Germinal center (tissue), 1 donor: ENCODE measurements around the gene VSTM4.

Source experiments
- DNase-seq: peaks from one replicate; pipeline ENCODE4 v3.0.0; 2012; ENCODE audit warnings: mixed read lengths, low spot score

Gene VSTM4, protein sequence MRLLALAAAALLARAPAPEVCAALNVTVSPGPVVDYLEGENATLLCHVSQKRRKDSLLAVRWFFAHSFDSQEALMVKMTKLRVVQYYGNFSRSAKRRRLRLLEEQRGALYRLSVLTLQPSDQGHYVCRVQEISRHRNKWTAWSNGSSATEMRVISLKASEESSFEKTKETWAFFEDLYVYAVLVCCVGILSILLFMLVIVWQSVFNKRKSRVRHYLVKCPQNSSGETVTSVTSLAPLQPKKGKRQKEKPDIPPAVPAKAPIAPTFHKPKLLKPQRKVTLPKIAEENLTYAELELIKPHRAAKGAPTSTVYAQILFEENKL

GRCh38 chr10:49115015-49115795 lies at the start of gene VSTM4:
VSTM4 (minus strand) TSS chr10:49115522; CDS start chr10:49115485, 37 bp downstream.
- peak; percentile 28 for DNase-seq

DNA sequence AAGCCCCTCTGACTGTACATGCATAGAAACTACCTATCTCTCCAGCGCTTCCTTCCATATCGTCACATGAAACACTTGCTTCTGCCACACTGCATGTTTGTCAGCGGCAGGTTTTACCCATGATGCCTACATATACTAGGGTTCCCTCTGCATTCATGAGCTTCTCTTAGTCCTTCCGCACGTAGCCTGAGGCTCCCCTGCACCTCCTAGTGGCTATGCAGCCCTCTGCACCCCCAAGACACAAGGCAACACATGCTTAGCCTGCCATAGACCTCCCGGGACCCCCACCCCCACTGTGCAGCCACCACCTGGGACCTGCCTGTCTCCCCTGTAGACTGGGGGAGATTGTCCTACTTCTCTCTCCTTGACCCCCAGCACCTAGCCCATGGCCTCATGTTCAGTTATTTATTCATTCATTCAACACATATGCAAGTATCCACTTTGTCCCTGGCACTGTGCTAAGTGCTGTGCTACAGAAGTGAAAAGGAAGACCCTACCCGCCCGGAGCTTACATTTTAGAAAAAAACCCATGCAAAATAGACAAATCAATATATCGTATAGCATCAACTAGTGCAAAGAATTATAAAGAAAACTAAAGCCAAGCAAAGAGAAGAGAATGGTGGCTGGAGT lies 49.4 kb upstream of the VSTM4 start:
- DNase-seq, result peak; percentile 62

- no peak for DNase-seq
Observed at GRCh38 chr10:49163741-49164140, 48.4 kb upstream of the VSTM4 start.

GRCh38 chr10:49162761-49163310 lies 47.5 kb upstream of the VSTM4 start:
- DNase-seq, result no peak

DNA sequence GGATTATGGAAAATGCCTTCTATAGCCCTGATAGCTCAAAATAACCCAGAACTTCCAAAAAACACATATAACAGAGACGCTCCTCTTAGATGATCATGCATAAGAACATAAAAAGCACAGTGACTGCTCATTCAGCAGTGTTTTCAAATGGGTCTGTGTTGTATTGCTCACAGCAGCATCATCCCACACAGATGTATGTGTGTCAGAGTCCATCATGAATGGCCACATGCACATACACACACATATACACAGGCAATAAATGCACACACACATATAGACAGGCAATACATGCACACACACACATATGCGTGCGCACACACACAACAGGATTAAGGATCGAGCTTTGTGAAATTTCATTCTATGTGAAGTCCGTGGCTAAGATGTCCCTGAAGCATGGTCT lies 46.7 kb upstream of the VSTM4 start:
- no peak for DNase-seq

DNA sequence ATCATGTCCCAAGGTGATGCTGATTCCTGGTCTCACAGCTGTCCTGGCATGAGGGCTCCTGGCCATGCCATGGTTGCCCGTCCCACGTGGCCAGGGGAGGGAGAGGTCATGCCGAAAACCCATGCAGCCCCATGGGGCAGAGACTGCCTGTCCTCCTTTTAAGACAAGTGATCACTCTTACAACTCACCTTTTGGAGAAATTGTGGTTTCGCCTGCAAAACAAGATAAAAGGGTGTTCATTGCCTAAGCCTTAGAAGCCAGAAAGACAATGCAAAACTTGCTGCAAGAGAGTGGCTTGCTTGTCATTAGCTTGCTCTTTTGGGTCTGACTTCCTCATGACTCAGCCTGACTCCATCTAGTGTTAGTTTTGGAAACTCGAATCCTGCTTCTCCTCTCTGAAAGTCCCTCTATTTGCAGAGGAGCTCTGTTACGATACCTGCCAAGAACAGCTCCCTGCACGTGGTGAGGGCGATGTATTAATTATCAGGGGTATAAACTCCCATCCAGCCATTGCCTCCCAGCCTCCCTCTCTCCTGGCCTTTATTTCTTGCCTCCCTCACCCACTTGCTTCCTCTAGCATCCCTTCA lies 46.2 kb upstream of the VSTM4 start:
- DNase-seq, result no peak

GRCh38 chr10:49160814-49161213 lies 45.5 kb upstream of the VSTM4 start:
- no peak for DNase-seq

GRCh38 chr10:49160110-49160509 lies 44.8 kb upstream of the VSTM4 start:
- DNase-seq, result no peak

- DNase-seq, result no peak
Observed at GRCh38 chr10:49158915-49159314, 43.6 kb upstream of the VSTM4 start.

GRCh38 chr10:49158404-49158803 lies 43.1 kb upstream of the VSTM4 start:
- no peak for DNase-seq

DNA sequence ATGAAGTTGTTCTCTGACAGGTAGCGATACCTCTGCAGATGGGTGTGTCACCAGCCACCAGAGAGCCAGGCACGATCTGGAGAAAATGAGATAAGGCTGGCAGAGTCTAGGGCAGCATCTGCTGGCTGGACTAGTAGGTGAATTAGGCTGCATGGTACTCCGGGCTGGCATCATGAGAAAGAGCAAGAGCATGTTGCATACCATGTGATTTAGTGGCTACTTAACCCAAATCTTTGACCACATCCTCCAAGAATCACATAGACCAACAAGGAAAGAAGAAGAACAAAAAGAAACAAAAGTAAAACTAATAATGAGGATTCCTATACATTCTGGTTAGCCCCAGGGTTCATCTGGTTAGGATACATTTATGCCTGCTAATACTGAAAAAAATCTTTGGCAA lies 41.9 kb upstream of the VSTM4 start:
- no peak for DNase-seq

GRCh38 chr10:49154641-49155040 lies 39.3 kb upstream of the VSTM4 start:
- no peak for DNase-seq

DNA sequence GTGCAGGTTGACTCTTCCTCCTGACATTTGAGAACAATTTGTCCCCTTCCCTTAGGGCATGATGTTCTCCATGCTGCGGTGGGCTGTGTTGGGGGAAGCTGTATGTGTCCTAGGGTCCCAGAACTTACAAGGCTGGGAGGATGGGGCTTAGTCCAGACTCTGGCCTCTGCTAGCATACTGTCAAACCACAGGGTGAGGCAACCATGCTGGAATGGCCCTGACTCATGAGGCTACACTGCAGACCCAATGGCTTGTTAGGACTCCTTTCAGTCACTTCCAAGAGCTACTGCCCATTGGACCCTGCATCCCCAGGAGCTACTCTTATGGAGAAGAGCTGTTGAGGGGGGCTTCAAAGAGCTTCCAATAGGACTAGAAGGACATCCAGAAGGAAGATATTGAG lies 38.6 kb upstream of the VSTM4 start:
- no peak for DNase-seq

DNA sequence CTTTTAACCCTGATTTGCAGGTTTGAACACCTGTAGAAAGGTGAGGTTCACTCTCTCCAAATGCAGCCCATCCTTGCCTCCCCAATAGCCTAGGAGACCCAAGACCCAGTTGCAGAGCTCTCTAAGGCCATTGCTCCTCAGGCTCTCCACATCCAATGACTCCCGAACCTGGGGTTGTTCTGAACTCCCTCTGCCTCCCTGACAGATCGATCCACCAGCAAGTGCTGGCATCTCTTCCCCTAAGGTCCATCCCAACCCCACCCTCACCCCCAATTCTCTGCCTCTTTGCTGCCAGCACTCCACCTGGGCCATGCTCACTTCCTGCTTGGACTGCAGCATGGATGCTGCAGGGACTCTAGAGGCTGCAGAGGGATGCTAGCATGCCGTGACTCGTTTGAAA lies 37.8 kb upstream of the VSTM4 start:
- no peak for DNase-seq

GRCh38 chr10:49152663-49153062 lies 37.3 kb upstream of the VSTM4 start:
- no peak for DNase-seq

GRCh38 chr10:49152037-49152436 lies 36.7 kb upstream of the VSTM4 start:
- no peak for DNase-seq

GRCh38 chr10:49151481-49151880 lies 36.2 kb upstream of the VSTM4 start:
- DNase-seq, result no peak

DNA sequence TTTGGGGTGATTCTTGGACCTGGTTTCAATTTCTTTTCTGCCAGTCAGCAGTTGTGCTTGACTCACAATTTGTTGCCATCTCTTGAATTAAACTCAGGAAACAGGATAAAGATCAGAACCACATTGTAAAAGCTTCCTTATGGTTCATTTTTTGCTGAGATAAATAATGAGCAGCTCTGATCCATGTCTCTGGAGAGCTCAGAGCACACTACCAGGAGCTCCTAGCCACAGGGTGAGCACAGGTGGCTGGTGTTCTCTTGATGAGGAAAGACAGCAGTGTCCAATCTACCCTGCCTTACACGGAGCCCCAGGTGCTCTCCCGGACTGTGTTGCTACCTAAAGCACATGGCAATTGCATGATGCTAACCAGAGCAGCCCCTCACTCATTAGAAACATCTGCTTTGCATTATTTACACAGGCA lies 35.7 kb upstream of the VSTM4 start:
- no peak for DNase-seq

DNA sequence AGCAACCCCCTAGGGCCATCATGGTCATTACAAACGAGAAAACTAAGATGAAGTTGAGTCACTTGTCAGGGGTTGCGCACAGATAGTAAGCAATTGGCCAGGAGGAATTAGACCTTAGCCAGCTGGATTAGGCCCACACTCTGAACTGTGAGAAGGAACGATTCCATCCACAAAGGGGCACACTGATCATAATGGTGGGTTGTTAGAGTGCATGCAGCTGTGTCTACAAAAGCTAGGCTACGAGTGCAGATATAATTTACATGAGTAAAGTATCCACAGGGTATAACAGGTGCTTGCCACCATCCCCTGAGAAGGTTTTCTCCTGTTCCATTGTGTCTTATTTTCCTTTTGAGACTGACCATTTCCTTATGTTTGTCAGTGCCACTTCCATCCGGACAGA lies 35.1 kb upstream of the VSTM4 start:
- no peak for DNase-seq

DNA sequence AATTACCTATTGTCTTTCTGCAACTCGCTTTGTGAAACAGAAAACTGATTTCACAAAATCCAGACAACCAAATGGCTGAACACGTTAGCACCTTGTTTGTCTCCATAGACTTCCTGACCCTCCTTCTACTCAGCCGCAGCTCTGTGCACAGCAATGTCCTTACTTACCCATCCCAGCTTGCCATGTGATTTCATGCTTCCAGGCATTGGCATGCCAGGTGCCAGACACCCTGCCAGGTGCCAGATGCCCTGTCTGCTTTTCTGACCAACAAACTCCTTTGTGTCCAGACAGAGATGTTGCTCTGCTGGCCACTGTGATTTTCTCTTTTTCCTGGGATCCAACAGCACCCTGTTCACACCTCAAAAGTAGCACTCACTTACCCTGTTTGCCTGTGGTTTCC lies 34.6 kb upstream of the VSTM4 start:
- no peak for DNase-seq

- DNase-seq, result no peak
Observed at GRCh38 chr10:49144058-49144720, 28.9 kb upstream of the VSTM4 start.

- DNase-seq, result no peak
Observed at GRCh38 chr10:49143249-49143648, 27.9 kb upstream of the VSTM4 start.
